Right lobe of liver (tissue), 4 donors: ENCODE results near the gene XRRA1.

Experiments used
- CTCF ChIP-seq, 4 donors: fragments of 200-600 bp in 3 of 4; fragments of 450-650 bp in 1 of 4; IDR thresholded peaks; one replicate each; pipeline versions ENCODE4 v1.5.1 to v1.8.0; 2016 to 2022; ENCODE audit warnings: antibody characterized with exemption in 4 of 4, mild to moderate bottlenecking in 2 of 4
- POLR2A ChIP-seq: fragments of 450-650 bp; IDR thresholded peaks from one replicate; pipeline ENCODE4 v1.6.1; 2017; ENCODE audit warnings: antibody characterized with exemption, mild to moderate bottlenecking
- donor health status: DM: no; HTN: no; CAD: no.
- donor health status: DM: no; HTN: no; CAD: no.
- donor health status: DM: no; HTN: yes; CAD: no.

GRCh38 chr11:74981888-74982287 is 33.0 kb upstream of the XRRA1 start:
- TF ChIP-seq POLR2A (no peak), CTCF (IDR thresholded peaks at IDR 0.05) (no peak)
